SU-DHL-6 (cell line): ENCODE measurements around the gene CNTD1.

Experiments
- H2AFZ ChIP-seq: fragments of 200-600 bp; sonication (generic); 2 replicates; pipeline ENCODE4 v1.6.1; 2014; ENCODE audit warnings: low read depth, mild to moderate bottlenecking, moderate library complexity, mixed read lengths, antibody characterized with exemption, low read length; ENCODE audit not compliant: severe bottlenecking
- H3F3A ChIP-seq: fragments of 200-600 bp; shearing (Covaris generic); 2 replicates; pipeline ENCODE4 v1.6.0; 2016; ENCODE audit warnings: antibody characterized with exemption, mild to moderate bottlenecking; ENCODE audit not compliant: insufficient read depth
- H3K27ac ChIP-seq: fragments of 200-600 bp; sonication (generic); 2 replicates; pipeline ENCODE4 v1.5.1; 2016; ENCODE audit warnings: low read depth, mild to moderate bottlenecking, low read length, moderate library complexity, mixed read lengths
- H3K27me3 ChIP-seq: fragments of 200-600 bp; sonication (generic), shearing (Covaris generic); 2 replicates; pipeline ENCODE4 v1.6.0; 2014; ENCODE audit warnings: mild to moderate bottlenecking, low read length
- H3K36me3 ChIP-seq: fragments of 200-600 bp; sonication (generic); 2 replicates; pipeline ENCODE4 v1.6.1; 2014; ENCODE audit warnings: mild to moderate bottlenecking, low read length, mixed read lengths
- H3K4me2 ChIP-seq: fragments of 300-600, 200-600 bp; shearing (Covaris generic), sonication (generic); 2 replicates; pipeline ENCODE4 v1.6.0; 2014; ENCODE audit warnings: low read length, low read depth, mild to moderate bottlenecking; ENCODE audit not compliant: poor library complexity, severe bottlenecking
- H3K4me3 ChIP-seq: fragments of 200-600 bp; sonication (generic); 2 replicates; pipeline ENCODE4 v1.5.1; 2014; ENCODE audit warnings: antibody characterized with exemption, low read length, mild to moderate bottlenecking, mixed read lengths; ENCODE audit not compliant: insufficient read depth, poor library complexity, severe bottlenecking
- H3K79me2 ChIP-seq: fragments of 200-600 bp; sonication (generic); 2 replicates; pipeline ENCODE4 v1.6.1; 2014; ENCODE audit warnings: mild to moderate bottlenecking, low read length, moderate library complexity; ENCODE audit not compliant: insufficient read depth
- H3K9ac ChIP-seq: fragments of 200-600 bp; sonication (generic); 2 replicates; pipeline ENCODE4 v1.7.0; 2014; ENCODE audit warnings: mild to moderate bottlenecking, low read length
- H3K9me2 ChIP-seq: fragments of 200-600 bp; sonication (generic); replicated peaks from 2 replicates; pipeline ENCODE4 v1.6.1; 2014; ENCODE audit warnings: low read length; ENCODE audit not compliant: insufficient read depth
- H3K9me3 ChIP-seq: fragments of 200-600 bp; sonication (generic); 2 replicates; pipeline ENCODE4 v1.6.1; 2014; ENCODE audit warnings: low read length, mixed read lengths; ENCODE audit not compliant: insufficient read depth
- H4K20me1 ChIP-seq: fragments of 200-600 bp; sonication (generic); 2 replicates; pipeline ENCODE4 v1.6.1; 2014; ENCODE audit warnings: low read depth, mild to moderate bottlenecking, antibody characterized with exemption, low read length, moderate library complexity, mixed read lengths
- EZH2phosphoT487 ChIP-seq: fragments of 200-600 bp; sonication (generic), shearing (Covaris generic); conservative IDR thresholded peaks from 2 replicates; pipeline ENCODE4 v1.6.1; 2018; ENCODE audit warnings: mild to moderate bottlenecking, antibody characterized with exemption, low read length, moderate library complexity, mixed read lengths
- TF ChIP-seq, protein P1 (sequence below): fragments of 200-600 bp; sonication (generic); IDR thresholded peaks from one replicate; pipeline ENCODE4 v1.5.1; 2017; ENCODE audit warnings: antibody characterized with exemption, mild to moderate bottlenecking, low read length, moderate library complexity; ENCODE audit not compliant: insufficient read depth, poor library complexity, severe bottlenecking

The CNTD1 gene

DNA sequence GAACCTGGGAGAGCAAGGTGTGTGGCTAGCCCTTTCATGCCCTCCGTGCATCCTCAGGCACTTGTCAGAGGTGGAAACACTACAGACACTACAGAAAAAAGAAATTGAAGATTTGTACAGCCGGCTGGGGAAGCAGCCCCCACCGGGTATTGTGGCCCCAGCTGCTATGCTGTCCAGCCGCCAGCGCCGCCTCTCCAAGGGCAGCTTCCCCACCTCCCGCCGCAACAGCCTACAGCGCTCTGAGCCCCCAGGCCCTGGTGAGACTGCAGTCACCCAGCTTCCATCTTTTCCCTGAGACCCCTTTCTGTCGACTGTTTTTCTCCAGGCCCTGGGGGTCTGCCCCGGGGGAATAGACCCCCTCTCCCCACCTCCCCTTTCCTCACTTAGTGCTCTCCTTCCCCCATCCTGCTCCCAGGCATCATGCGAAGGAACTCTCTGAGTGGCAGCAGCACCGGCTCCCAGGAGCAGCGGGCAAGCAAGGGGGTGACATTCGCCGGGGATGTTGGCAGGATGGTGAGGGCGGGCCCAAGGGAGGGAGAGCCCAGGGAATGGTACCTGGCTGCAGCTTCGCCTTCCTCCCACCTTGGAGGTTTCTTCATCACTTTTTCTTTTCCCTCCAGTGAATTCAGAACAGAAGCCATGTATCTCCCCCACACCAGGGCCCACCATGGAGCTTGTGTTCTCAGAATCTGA is 2.4 kb upstream of the CNTD1 start:
- Histone ChIP-seq H3K4me2 (no peak overlapping the region), H3F3A (no peaks in the 10 kb centered on the region), H3K79me2 (no peaks in the 10 kb centered on the region), H3K36me3 (no peaks in the 10 kb centered on the region), H2AFZ (no peak overlapping the region), H3K4me3 (no peak overlapping the region), H4K20me1 (no peaks in the 10 kb centered on the region), H3K9me2 (no peaks in the 10 kb centered on the region), H3K27ac (no peak overlapping the region), H3K27me3 (no peaks in the 10 kb centered on the region), H3K9me3 (no peaks in the 10 kb centered on the region), H3K9ac (no peak overlapping the region)
- TF ChIP-seq EZH2phosphoT487: no peak
- TF ChIP-seq, protein P1, sequence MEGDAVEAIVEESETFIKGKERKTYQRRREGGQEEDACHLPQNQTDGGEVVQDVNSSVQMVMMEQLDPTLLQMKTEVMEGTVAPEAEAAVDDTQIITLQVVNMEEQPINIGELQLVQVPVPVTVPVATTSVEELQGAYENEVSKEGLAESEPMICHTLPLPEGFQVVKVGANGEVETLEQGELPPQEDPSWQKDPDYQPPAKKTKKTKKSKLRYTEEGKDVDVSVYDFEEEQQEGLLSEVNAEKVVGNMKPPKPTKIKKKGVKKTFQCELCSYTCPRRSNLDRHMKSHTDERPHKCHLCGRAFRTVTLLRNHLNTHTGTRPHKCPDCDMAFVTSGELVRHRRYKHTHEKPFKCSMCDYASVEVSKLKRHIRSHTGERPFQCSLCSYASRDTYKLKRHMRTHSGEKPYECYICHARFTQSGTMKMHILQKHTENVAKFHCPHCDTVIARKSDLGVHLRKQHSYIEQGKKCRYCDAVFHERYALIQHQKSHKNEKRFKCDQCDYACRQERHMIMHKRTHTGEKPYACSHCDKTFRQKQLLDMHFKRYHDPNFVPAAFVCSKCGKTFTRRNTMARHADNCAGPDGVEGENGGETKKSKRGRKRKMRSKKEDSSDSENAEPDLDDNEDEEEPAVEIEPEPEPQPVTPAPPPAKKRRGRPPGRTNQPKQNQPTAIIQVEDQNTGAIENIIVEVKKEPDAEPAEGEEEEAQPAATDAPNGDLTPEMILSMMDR: no peak

DNA sequence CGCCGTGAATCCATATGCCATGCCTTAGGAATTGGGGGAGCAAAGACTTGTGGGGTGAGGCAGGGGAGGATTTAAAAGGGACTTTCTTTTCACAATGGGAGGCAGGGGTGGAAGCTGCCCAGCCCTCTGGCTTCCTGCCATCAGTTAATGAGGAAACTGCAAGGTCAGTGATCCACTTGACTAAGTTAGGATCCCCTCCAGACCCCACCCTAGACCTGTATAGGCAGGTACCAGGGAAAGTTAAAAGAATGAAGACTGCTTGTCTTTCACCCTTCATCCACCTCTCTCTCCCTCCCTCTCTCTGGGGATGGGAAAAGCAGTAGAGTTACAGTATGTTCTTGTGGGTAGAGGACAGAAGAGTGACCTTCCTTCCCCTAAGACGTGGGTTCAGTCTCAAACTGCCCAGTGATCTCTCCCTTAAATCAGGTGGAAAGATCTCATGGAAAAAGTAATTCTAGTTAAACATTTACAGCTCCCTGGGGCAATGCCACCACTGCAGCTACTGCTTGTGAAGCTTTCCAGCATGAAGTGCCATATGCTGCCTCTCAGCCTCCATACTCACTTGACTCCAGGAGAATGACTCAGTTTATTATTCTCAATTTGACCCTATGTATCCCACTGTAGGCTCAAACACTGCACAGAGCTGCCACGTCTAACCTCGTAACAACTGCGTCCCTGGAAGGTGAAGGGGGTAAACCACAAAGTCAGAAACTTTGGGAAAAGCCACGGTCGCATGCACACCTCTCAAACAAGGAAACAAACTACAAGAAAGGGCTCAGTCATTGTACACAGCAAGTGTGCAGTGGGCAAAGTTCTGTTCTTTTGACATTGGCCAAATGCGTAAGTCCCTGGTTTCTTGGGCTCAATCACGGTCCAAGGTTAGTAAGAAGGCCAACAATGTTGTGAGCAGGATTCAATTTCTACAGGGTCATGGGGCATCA is 1.3 kb upstream of the CNTD1 start:
- Histone ChIP-seq H3K9me2 (no peaks in the 10 kb centered on the region), H3K36me3 (no peaks in the 10 kb centered on the region), H3K79me2 (no peaks in the 10 kb centered on the region), H3K27ac (no peak overlapping the region), H3K4me3 (peak overlapping the region; percentile 60), H4K20me1 (no peaks in the 10 kb centered on the region), H3K9ac (peak overlapping the region; percentile 57), H2AFZ (no peak overlapping the region), H3F3A (no peaks in the 10 kb centered on the region), H3K4me2 (peak overlapping the region; percentile 76), H3K9me3 (no peaks in the 10 kb centered on the region), H3K27me3 (no peaks in the 10 kb centered on the region)
- TF ChIP-seq, protein P1: no peak
- no peak for TF ChIP-seq EZH2phosphoT487

DNA sequence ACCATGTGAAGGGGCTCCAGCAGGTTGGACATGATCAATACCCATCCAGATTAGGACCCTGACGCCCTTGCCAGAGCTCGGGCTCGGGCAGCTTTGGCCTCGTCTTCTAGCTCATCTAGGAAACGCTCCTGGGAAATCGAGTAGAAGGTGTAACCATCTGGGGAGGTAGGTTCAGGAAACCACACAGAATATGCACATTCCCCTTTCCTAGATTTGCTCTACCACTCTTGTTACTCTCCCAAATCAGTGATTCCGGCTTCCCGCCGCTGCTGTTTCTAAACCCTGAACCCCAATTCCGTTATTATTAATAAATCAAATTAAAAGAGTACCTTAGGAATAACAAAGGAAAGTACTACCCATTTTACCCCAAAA is 664 bp upstream of the CNTD1 start:
- Histone ChIP-seq H3K79me2 (no peaks in the 10 kb centered on the region), H3F3A (no peaks in the 10 kb centered on the region), H3K9me2 (no peaks in the 10 kb centered on the region), H3K4me2 (peak overlapping the region; percentile 76), H2AFZ (peak overlapping the region; percentile 85), H3K27me3 (no peaks in the 10 kb centered on the region), H3K9ac (peak overlapping the region; percentile 57), H4K20me1 (no peaks in the 10 kb centered on the region), H3K27ac (no peak overlapping the region), H3K36me3 (no peaks in the 10 kb centered on the region), H3K4me3 (peak overlapping the region; percentile 60), H3K9me3 (no peaks in the 10 kb centered on the region)
- no peak for TF ChIP-seq EZH2phosphoT487
- TF ChIP-seq, protein P1: no peak
